SJCRH30 (cell line): ENCODE results near the gene DDC. TPM values are rescaled to one million over a fixed set of nuclear protein-coding genes. Genes with fewer than 3 reads are reported as not detected.
"Not testable (repeated sequence)": the region's sequence is repeated elsewhere in the genome, so short reads cannot be mapped to it uniquely, and the experiment has no call there.

Source experiments
- DNase-seq, 2 experiments: peaks; one replicate each; pipeline ENCODE4 v3.0.0-alpha.2; 2015 to 2020
- H3K27ac ChIP-seq: fragments of 250-450 bp; sonication (Bioruptor Pico); 2 replicates; pipeline ENCODE4 v1.5.1; 2020; ENCODE audit warnings: mild to moderate bottlenecking, moderate library complexity
- H3K27me3 ChIP-seq: fragments of 250-450 bp; sonication (Bioruptor Pico); 2 replicates; pipeline ENCODE4 v1.5.1; 2020; ENCODE audit warnings: mild to moderate bottlenecking, moderate library complexity
- H3K36me3 ChIP-seq: fragments of 250-450 bp; sonication (Bioruptor Pico); 2 replicates; pipeline ENCODE4 v1.5.1; 2020; ENCODE audit warnings: mild to moderate bottlenecking, moderate library complexity
- H3K4me1 ChIP-seq: fragments of 250-450 bp; sonication (Bioruptor Pico); 2 replicates; pipeline ENCODE4 v1.5.1; 2020; ENCODE audit warnings: mild to moderate bottlenecking, moderate library complexity
- H3K4me3 ChIP-seq: fragments of 250-450 bp; sonication (Bioruptor Pico); 2 replicates; pipeline ENCODE4 v1.5.1; 2020; ENCODE audit warnings: mild to moderate bottlenecking, moderate library complexity
- H3K9me3 ChIP-seq: fragments of 250-450 bp; sonication (Bioruptor Pico); replicated peaks from 2 replicates; pipeline ENCODE4 v1.5.1; 2020; ENCODE audit warnings: mild to moderate bottlenecking, moderate library complexity
- total RNA-seq: library from RNA; depleted of rRNA; stranded (reverse); fragments of >200 nt; shearing (Covaris generic); gene quantifications from 2 replicates; pipeline ENCODE4 v1.2.3, GENCODE V29; 2014

DDC gene
- total RNA-seq, 1 experiment from 2014 or later, result not detected

DNA sequence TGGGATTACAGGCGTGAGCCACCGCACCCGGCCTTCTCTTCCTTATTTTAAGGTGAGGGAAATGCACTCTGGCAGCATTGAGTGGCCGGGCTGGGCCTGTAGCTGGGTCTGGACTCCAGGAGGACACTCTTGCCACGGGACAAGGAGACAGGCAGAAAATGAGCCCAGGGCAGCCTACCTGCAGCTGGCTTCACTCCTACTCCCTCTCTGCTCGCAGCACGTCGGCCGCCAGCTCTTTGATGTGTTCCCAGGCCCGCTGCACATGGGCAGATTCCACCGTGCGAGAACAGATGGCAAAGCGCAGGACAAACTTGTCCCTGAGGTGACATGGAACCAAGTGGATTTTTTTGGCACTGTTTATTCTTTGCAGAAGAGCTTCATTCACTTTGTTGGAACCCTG is 102.2 kb downstream of the DDC start:
- H3K36me3 ChIP-seq, result no peaks in the 10 kb centered on the region
- no peaks in the 10 kb centered on the region for H3K9me3 ChIP-seq
- H3K27ac ChIP-seq, result no peak overlapping the region
- DNase-seq, result no peak
- peaks cover 12% of the 10 kb centered on the region; the same call in 1 of the 2 replicates for H3K27me3 ChIP-seq
- H3K4me1 ChIP-seq, result no peaks in the 10 kb centered on the region
- no peak overlapping the region for H3K4me3 ChIP-seq

GRCh38 chr7:50462361-50462760 is 102.8 kb downstream of the DDC start:
- Histone ChIP-seq H3K9me3 (no peaks in the 10 kb centered on the region), H3K4me1 (no peaks in the 10 kb centered on the region), H3K4me3 (no peak overlapping the region), H3K27ac (no peak overlapping the region), H3K27me3 (peaks cover 6% of the 10 kb centered on the region; the same call in 1 of the 2 replicates), H3K36me3 (no peaks in the 10 kb centered on the region)
- no peak for DNase-seq

GRCh38 chr7:50461695-50462094 is 103.5 kb downstream of the DDC start:
- Histone ChIP-seq H3K27ac (no peak overlapping the region), H3K36me3 (no peaks in the 10 kb centered on the region), H3K4me1 (no peaks in the 10 kb centered on the region), H3K4me3 (no peak overlapping the region), H3K27me3 (peaks cover 2% of the 10 kb centered on the region; the same call in 1 of the 2 replicates), H3K9me3 (no peaks in the 10 kb centered on the region)
- DNase-seq, result no peak

DNA sequence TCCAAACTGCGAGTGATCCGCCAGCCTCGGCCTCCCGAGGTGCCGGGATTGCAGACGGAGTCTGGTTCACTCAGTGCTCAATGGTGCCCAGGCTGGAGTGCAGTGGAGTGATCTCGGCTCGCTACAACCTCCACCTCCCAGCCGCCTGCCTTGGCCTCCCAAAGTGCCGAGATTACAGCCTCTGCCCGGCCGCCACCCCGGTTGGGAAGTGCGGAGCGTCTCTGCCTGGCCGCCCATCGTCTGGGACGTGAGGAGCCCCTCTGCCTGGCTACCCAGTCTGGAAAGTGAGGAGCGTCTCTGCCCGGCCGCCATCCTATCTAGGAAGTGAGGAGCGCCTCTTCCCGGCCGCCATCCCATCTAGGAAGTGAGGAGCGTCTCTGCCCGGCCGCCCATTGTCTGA is 106.0 kb downstream of the DDC start:
- not testable (repeated sequence) for DNase-seq

DNA sequence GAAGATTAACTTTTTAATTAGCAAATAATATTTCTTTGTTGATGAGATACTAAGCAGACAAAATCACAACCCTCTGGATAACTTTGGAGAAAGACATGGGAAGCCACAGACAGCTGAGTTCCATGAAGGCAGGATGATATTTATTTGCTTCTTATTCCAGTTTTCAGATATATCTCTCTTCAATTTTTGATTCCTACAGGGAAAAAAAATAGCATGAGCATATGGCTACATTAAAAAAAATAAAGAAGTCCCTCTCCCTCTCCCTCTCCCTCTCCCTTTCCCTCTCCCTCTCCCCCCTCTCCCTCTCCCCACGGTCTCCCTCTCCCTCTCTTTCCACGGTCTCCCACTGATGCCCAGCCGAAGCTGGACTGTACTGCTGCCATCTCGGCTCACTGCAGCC is 106.6 kb downstream of the DDC start:
- DNase-seq, H3K4me1 ChIP-seq, H3K27ac ChIP-seq, H3K36me3 ChIP-seq, H3K4me3 ChIP-seq, H3K9me3 ChIP-seq, H3K27me3 ChIP-seq: not testable (repeated sequence)

More for the DNA sequence above, 106.0 kb downstream of the DDC start:
- H3K4me3 ChIP-seq, H3K9me3 ChIP-seq, H3K36me3 ChIP-seq, H3K4me1 ChIP-seq, H3K27me3 ChIP-seq, H3K27ac ChIP-seq: not testable (repeated sequence)

GRCh38 chr7:50456371-50457123 is 108.7 kb downstream of the DDC start:
- no peak overlapping the region for H3K27ac ChIP-seq
- no peak for DNase-seq
- no peak overlapping the region for H3K4me3 ChIP-seq
- no peaks in the 10 kb centered on the region for H3K9me3 ChIP-seq
- H3K27me3 ChIP-seq, result peaks cover 5% of the 10 kb centered on the region; the same call in 1 of the 2 replicates
- no peaks in the 10 kb centered on the region for H3K36me3 ChIP-seq
- H3K4me1 ChIP-seq, result no peaks in the 10 kb centered on the region

GRCh38 chr7:50455658-50456057 is 109.5 kb downstream of the DDC start:
- no peak overlapping the region for H3K4me3 ChIP-seq
- H3K36me3 ChIP-seq, result no peaks in the 10 kb centered on the region
- no peak overlapping the region for H3K27ac ChIP-seq
- H3K9me3 ChIP-seq, result no peaks in the 10 kb centered on the region
- H3K27me3 ChIP-seq, result peaks cover 5% of the 10 kb centered on the region; the same call in 1 of the 2 replicates
- peaks cover 4% of the 10 kb centered on the region; the same call in 1 of the 2 replicates for H3K4me1 ChIP-seq
- no peak for DNase-seq

DNA sequence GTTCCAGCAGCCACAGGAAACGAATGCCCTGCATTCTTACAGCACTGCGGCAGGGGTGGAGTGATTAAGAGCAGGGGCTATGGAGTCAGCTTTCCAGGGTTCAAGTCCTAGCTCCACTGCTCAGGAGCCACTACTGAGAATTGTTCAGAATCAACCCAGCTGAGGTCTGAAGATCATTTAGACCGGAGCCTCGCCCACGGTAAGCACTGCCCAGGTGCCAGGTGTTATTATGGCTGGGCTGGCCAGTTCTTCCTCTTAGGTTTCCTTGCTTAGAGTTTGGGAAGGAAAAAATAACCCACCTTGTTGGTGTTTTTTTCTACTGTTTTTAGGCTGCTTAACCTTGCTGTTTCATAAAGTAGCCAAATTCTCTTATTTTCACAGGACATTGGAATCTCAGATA is 110.2 kb downstream of the DDC start:
- Histone ChIP-seq H3K27me3 (peaks cover 5% of the 10 kb centered on the region; the same call in 1 of the 2 replicates), H3K27ac (no peak overlapping the region), H3K36me3 (no peaks in the 10 kb centered on the region), H3K4me1 (peaks cover 6% of the 10 kb centered on the region; the same call in 1 of the 2 replicates), H3K9me3 (no peaks in the 10 kb centered on the region), H3K4me3 (no peak overlapping the region)
- no peak for DNase-seq

DNA sequence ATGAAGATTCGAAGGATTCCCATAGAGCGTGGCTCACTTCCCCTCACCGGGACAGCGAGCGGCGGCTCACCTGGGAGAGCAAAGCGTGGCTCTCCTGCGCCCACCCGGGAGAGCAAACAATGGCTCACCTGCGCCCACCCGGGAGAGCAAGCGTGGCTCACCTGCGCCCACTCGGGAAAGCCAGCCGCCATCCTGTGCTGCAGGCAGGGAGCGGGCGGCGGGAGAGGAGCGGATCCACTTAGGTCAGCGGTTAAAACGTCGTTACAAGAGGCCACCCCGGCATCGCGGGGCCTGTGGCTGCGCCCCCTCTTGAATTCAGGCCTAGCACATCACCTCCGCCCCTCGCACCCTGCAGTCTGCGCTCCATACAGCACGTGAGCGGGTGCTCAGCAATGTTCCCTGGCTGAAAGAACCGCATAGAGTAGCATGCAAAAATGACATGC is 114.6 kb downstream of the DDC start:
- peaks cover 10% of the 10 kb centered on the region; the same call in 1 of the 2 replicates for H3K4me1 ChIP-seq
- H3K4me3 ChIP-seq, result peak overlapping the region; percentile 94
- peak; percentile 12 to 32 for DNase-seq
- peak overlapping the region; percentile 81 for H3K27ac ChIP-seq
- peaks cover 5% of the 10 kb centered on the region; the same call in 1 of the 2 replicates for H3K27me3 ChIP-seq
- no peaks in the 10 kb centered on the region for H3K9me3 ChIP-seq
- H3K36me3 ChIP-seq, result peaks cover 16% of the 10 kb centered on the region

GRCh38 chr7:50449881-50450589 is 115.2 kb downstream of the DDC start, which contains the start of gene FIGNL1:
FIGNL1 (minus strand) TSS chr7:50450350; CDS start chr7:50447287, 3,063 bp downstream.
- Histone ChIP-seq H3K9me3 (no peaks in the 10 kb centered on the region), H3K4me3 (peak within 1 kb of the TSS; percentile 94), H3K36me3 (peaks cover 21% of the 10 kb centered on the region), H3K27me3 (peaks cover 5% of the 10 kb centered on the region; the same call in 1 of the 2 replicates), H3K4me1 (peaks cover 10% of the 10 kb centered on the region; the same call in 1 of the 2 replicates), H3K27ac (peak within 1 kb of the TSS; percentile 81)
- DNase-seq, result peak; percentile 75 to 82

GRCh38 chr7:50449501-50449880 is 115.7 kb downstream of the DDC start:
- DNase-seq, result peak in 1 of 2 experiments; percentile 25
- H3K27ac ChIP-seq, result peak overlapping the region; percentile 81; the same call in 1 of the 2 replicates

GRCh38 chr7:50448823-50449222 is 116.4 kb downstream of the DDC start:
- Histone ChIP-seq H3K4me1 (peaks cover 10% of the 10 kb centered on the region; the same call in 1 of the 2 replicates), H3K36me3 (peaks cover 32% of the 10 kb centered on the region), H3K27ac (no peak overlapping the region), H3K4me3 (no peak overlapping the region; the same call in 1 of the 2 replicates), H3K27me3 (no peaks in the 10 kb centered on the region), H3K9me3 (no peaks in the 10 kb centered on the region)
- DNase-seq, result no peak

More at GRCh38 chr7:50449501-50449880, 115.7 kb downstream of the DDC start:
- H3K4me3 ChIP-seq, result peak overlapping the region; percentile 94
- peaks cover 25% of the 10 kb centered on the region for H3K36me3 ChIP-seq
- H3K4me1 ChIP-seq, result peaks cover 10% of the 10 kb centered on the region; the same call in 1 of the 2 replicates
- H3K9me3 ChIP-seq, result no peaks in the 10 kb centered on the region
- H3K27me3 ChIP-seq, result peaks cover 1% of the 10 kb centered on the region; the same call in 1 of the 2 replicates

GRCh38 chr7:50446542-50446960 is 118.7 kb downstream of the DDC start:
- no peak overlapping the region for H3K4me3 ChIP-seq
- no peaks in the 10 kb centered on the region for H3K27me3 ChIP-seq
- DNase-seq, result no peak
- peaks cover 10% of the 10 kb centered on the region; the same call in 1 of the 2 replicates for H3K4me1 ChIP-seq
- H3K27ac ChIP-seq, result no peak overlapping the region
- H3K9me3 ChIP-seq, result no peaks in the 10 kb centered on the region
- H3K36me3 ChIP-seq, result peaks cover 44% of the 10 kb centered on the region

DNA sequence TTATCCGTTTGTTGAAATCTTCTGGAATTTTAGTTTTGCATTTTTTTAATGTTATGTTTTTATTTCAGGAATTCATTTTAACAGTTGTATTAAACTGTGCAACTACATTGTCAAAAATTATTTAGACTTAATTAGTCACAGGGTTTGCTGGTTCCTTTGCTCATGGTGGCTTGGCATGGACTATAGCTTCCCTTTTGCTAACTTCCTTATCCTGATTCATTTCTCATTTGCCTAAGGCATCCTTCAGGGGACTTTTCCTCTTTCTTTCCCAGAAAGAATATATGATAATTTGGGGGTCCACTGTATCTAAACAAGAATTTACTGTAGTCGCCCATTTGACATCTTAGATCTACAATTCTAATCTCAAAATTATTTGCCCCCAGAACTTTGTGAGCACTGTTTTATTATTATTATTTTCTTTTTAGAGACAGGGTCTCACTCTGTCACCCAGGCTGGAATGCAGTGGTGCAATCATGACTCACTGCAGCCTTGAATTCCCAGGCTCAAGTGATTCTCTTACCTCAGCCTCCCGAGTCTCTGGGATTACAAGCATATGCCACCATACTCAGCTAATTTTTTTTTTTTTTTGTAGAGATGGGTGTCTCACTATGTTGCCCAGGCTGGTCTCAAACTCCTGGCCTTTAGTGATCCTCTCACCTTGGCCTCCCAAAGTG is 128.9 kb downstream of the DDC start:
- H3K4me3 ChIP-seq, result no peak overlapping the region
- no peaks in the 10 kb centered on the region for H3K9me3 ChIP-seq
- H3K27me3 ChIP-seq, result no peaks in the 10 kb centered on the region
- DNase-seq, result peak; percentile 24 to 25
- H3K4me1 ChIP-seq, result no peaks in the 10 kb centered on the region
- H3K36me3 ChIP-seq, result peaks cover 27% of the 10 kb centered on the region; the same call in 1 of the 2 replicates
- peak overlapping the region; percentile 48; the same call in 1 of the 2 replicates for H3K27ac ChIP-seq
